Hematopoietic multipotent progenitor cell treated with erythropoietin and hydrocortisone succinate and interleukin-3 and kit ligand, for 8 days (in vitro differentiated cells): ENCODE data around the gene PLK1.
"Not testable (repeated sequence)": the region's sequence is repeated elsewhere in the genome, so short reads cannot be mapped to it uniquely, and the experiment has no call there.

Experiments
- DNase-seq: peaks from one replicate; pipeline ENCODE4 v3.0.0-alpha.2; 2015

PLK1 gene

DNA sequence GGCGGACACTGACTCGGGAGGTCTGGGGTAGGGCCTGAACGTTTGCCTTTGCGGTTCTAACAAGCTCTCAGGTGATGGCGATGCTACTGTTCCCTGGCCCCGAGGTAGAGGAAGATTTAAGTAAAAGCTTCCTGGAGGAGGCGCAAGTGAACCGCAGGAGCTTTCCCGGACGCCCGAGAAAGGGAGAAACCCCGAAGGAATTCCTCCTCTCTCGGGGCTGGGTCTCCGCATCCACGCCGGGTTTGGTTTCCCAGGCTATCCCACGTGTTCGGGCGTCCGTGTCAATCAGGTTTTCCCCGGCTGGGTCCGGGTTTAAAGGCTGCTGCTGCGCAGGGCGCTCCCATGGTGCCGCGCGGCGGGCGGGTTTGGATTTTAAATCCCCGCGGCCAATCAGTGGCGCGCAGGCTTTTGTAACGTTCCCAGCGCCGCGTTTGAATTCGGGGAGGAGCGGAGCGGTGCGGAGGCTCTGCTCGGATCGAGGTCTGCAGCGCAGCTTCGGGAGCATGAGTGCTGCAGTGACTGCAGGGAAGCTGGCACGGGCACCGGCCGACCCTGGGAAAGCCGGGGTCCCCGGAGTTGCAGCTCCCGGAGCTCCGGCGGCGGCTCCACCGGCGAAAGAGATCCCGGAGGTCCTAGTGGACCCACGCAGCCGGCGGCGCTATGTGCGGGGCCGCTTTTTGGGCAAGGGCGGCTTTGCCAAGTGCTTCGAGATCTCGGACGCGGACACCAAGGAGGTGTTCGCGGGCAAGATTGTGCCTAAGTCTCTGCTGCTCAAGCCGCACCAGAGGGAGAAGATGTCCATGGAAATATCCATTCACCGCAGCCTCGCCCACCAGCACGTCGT is at the start of gene PLK1:
Gene PLK1 (plus strand): TSS at position 460 of the 844 bp plus-strand sequence. CDS start 44 bp downstream, at position 504.
- peak; percentile 91 for DNase-seq

DNA sequence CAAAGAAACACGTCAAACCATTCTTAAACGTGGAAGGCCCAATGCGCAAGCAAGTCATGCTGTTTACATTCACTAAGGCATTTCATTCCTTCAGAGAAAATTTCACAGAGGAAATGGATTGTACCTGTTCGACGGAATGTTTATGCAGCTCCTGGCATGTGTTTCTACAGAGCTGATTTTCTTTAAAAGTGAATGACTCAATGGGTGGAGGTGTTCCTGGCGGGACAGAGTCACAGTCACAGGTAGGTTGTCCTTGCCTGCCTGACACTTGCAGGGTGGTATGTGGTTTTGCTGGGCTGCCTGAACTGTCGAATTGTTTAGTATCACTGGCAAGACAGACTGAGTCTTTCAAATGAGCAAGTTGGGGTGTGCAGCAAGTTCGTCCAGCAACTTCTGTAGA is 49.2 kb upstream of the PLK1 start:
- no peak for DNase-seq

GRCh38 chr16:23631874-23632273 is 46.8 kb upstream of the PLK1 start:
- DNase-seq = not testable (repeated sequence)

GRCh38 chr16:23634461-23635036 is 44.1 kb upstream of the PLK1 start:
- DNase-seq = no peak

DNA sequence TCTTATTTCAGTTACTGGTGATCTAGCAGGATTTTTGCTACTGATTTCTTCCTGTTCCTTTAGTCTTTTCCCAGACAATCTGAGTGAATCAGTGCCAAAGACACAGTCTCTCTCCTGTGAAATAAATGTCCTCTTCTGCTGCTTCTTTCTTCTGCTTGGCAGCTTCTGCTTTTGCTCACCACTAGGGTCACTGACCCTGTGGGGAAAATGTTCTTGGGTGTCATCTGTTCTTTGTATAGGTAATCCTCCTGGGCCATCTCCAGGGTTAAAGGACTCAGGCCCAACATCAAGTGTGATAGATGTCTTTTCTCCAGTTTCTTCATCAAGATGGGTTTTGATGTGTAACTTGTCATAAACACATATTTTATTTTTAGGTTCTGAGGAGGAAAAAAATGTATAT is 42.7 kb upstream of the PLK1 start:
- no peak for DNase-seq

DNA sequence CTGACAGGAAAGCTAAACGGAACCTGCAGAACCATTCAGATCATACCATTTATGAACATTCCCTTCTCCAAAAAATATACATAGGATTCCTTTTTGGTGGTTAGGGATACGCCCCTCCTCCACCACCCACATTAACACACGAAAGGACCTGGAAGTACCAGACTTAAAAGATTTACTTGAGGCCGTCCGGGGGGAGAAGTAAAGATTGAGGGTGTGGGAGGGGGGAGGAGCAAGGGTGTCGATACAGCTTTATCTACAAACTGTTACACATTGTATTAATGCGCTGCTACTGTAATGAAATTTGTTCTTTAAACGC is 38.1 kb upstream of the PLK1 start:
- DNase-seq = no peak

- peak; percentile 97 for DNase-seq
Measured at GRCh38 chr16:23640931-23641765, 37.5 kb upstream of the PLK1 start, which contains the start of the genes DCTN5 and PALB2. Gene DCTN5, plus strand, starts transcription at chr16:23641466. Its CDS starts 77 bp downstream, at chr16:23641543. Gene PALB2, minus strand, starts transcription at chr16:23641310. Its CDS starts 153 bp downstream, at chr16:23641157.

DNA sequence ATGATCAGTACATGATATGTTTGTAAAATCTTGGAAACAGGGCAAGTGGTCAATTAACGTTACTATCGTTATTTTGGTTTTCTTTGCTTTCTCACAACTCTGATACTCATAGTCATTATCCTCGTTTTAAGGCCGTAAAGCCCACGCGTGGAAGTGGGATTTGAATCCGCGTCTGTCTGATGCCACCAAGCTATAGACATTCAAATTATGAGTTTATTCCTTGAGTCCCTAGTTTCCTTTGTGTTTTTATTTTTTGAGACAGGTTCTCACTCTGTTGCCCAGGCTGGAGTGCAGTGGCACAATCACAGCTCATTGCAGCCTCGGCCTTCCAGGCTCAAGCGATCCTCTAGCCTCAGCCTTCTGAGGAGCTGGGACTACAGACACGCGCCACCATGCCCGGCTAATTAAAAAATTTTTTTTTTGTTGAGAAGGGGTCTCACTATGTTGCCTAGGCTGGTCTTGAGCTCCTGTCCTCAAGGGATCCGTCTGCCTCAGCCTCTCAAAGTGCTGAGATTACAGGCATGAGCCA is 36.4 kb upstream of the PLK1 start:
- DNase-seq = no peak

GRCh38 chr16:23650674-23651416 is 27.8 kb upstream of the PLK1 start:
- no peak for DNase-seq

DNA sequence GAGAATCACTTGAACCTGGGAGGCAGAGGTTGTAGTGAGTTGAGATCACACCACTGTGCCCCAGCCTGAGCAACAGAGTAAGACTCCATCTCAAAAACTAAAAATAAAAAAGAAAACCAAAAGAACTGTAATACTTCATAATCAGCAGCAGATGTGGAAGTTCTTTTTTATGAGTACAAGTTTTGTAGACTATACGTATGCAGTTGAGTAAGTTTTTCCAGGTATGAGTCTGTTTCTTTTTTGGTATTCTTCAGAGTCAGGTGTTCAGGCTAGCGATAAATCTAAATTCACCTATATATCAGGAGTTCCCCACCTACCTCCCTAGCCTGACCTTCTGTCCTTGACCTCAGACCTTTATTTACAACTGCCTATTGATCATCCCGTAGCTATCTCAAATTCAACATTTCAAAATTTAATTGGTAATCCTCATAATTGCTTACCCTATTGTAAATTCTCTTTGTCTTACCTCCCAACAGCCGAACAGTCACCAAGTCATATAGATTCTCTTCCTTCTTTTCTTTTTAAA is 26.7 kb upstream of the PLK1 start:
- DNase-seq = no peak

- no peak for DNase-seq
Measured at GRCh38 chr16:23663918-23664317, 14.8 kb upstream of the PLK1 start.

GRCh38 chr16:23666571-23667354 is 11.9 kb upstream of the PLK1 start:
- DNase-seq = no peak

DNA sequence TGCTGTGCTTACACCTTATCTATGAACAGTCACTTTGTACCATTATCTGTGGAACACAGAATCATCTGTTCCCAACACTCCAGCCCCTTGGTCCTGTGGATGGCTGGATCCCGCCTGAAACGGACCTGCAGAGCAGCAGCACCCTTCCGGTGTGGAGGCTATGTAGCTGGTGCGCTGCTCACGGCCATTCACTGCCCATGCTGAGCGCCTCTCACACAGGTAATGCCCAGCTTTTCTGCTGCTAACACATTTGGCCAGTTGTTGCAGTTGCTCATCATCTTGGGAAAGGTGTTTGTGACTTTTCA is 11.4 kb upstream of the PLK1 start:
- peak; percentile 55 for DNase-seq

DNA sequence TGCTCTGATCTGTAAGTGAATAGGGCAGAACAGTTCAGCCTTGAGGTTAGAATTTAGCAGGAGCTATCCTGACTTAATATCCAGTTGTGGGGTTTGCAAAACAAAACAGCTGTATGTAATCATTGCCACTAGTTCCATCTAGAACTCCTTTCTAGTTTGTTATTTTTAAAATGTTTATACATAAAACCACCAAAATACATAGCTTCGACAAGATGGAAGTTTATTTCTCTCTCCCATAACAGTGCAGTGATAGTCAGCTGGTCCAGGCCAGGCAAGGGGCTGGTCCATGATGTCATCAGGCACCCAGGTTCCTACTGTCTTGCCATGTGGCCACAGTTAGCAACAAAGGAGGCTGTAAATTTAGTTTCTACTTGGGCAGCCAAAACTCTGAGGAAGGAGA is 10.5 kb upstream of the PLK1 start:
- DNase-seq = no peak

DNA sequence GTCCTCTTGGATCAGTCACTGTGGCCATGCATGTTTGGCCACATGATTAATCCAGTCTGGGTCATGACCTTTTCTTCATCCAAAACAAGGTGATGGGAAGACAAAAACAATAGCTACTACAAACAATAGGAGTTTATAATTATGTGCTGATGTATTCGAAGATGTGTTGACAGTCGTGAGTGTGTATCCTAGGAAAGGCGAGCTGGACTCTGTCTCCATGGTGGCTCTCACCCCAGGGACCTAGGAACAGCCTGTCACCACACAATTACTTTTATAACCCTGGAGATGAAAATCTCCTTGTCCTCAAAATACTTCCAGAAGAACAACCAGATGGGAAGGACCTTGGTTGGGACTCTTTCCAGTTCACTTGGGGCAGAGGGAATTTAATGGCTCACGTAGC is 9.8 kb upstream of the PLK1 start:
- no peak for DNase-seq

GRCh38 chr16:23670137-23670776 is 8.4 kb upstream of the PLK1 start:
- DNase-seq = no peak

GRCh38 chr16:23673971-23674614 is 4.6 kb upstream of the PLK1 start:
- DNase-seq = no peak

- DNase-seq = no peak
Measured at GRCh38 chr16:23676924-23677480, 1.7 kb upstream of the PLK1 start.

GRCh38 chr16:23679274-23679985 is 741 bp downstream of the PLK1 start:
- peak; percentile 73 for DNase-seq

GRCh38 chr16:23679986-23680336 is 1.3 kb downstream of the PLK1 start:
- DNase-seq = no peak
